ENCODE results near the gene GPR39.

The GPR39 gene

GRCh38 chr2:132416723-132417395 is at the start of gene GPR39:
Gene GPR39 (plus strand): TSS chr2:132416805.
- no peak within 1 kb of the TSS for H3K27ac ChIP-seq
- H3K27me3 ChIP-seq (ENCODE audit: insufficient read depth, low read depth), result no peaks in the 10 kb centered on the region
- peaks cover 3% of the 10 kb centered on the region for H3K4me1 ChIP-seq (ENCODE audit: low read depth, poor library complexity, severe bottlenecking)
- no peak within 1 kb of the TSS; the same call in 1 of the 2 replicates for H3K9ac ChIP-seq
- TF ChIP-seq, protein P1, sequence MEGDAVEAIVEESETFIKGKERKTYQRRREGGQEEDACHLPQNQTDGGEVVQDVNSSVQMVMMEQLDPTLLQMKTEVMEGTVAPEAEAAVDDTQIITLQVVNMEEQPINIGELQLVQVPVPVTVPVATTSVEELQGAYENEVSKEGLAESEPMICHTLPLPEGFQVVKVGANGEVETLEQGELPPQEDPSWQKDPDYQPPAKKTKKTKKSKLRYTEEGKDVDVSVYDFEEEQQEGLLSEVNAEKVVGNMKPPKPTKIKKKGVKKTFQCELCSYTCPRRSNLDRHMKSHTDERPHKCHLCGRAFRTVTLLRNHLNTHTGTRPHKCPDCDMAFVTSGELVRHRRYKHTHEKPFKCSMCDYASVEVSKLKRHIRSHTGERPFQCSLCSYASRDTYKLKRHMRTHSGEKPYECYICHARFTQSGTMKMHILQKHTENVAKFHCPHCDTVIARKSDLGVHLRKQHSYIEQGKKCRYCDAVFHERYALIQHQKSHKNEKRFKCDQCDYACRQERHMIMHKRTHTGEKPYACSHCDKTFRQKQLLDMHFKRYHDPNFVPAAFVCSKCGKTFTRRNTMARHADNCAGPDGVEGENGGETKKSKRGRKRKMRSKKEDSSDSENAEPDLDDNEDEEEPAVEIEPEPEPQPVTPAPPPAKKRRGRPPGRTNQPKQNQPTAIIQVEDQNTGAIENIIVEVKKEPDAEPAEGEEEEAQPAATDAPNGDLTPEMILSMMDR (conservative IDR thresholded peaks at IDR 0.05; ENCODE audit: low read depth, low read length), result no peak
- H3K4me2 ChIP-seq, result no peak within 1 kb of the TSS
- no peak within 1 kb of the TSS for H2AFZ ChIP-seq (ENCODE audit: low read depth)
- H3K79me2 ChIP-seq (ENCODE audit: insufficient read depth, low read depth), result no peaks in the 10 kb centered on the region
- H4K20me1 ChIP-seq (ENCODE audit: insufficient read depth), result no peaks in the 10 kb centered on the region
- H3K4me3 ChIP-seq (IDR thresholded peaks at IDR 0.05; ENCODE audit: insufficient read depth, low read depth, low read length), result no peak within 1 kb of the TSS
- H3K36me3 ChIP-seq (ENCODE audit: insufficient read depth), result no peaks in the 10 kb centered on the region

GRCh38 chr2:132368191-132368590 is 48.4 kb upstream of the GPR39 start:
- Histone ChIP-seq H3K4me3 (IDR thresholded peaks at IDR 0.05; ENCODE audit: insufficient read depth, low read depth, low read length) (no peak overlapping the region), H4K20me1 (ENCODE audit: insufficient read depth) (no peaks in the 10 kb centered on the region), H3K36me3 (ENCODE audit: insufficient read depth) (no peaks in the 10 kb centered on the region), H3K27me3 (ENCODE audit: insufficient read depth, low read depth) (no peaks in the 10 kb centered on the region), H3K9ac (no peak overlapping the region), H3K4me1 (ENCODE audit: low read depth, poor library complexity, severe bottlenecking) (no peaks in the 10 kb centered on the region), H3K79me2 (ENCODE audit: insufficient read depth, low read depth) (no peaks in the 10 kb centered on the region), H3K27ac (no peak overlapping the region), H3K4me2 (no peak overlapping the region), H2AFZ (ENCODE audit: low read depth) (no peak overlapping the region)
- TF ChIP-seq, protein P1 (conservative IDR thresholded peaks at IDR 0.05; ENCODE audit: low read depth, low read length), result no peak

- H3K27ac ChIP-seq, result no peak overlapping the region
- TF ChIP-seq, protein P1 (conservative IDR thresholded peaks at IDR 0.05; ENCODE audit: low read depth, low read length), result no peak
- no peaks in the 10 kb centered on the region for H3K4me1 ChIP-seq (ENCODE audit: low read depth, poor library complexity, severe bottlenecking)
- no peaks in the 10 kb centered on the region for H3K36me3 ChIP-seq (ENCODE audit: insufficient read depth)
- H3K27me3 ChIP-seq (ENCODE audit: insufficient read depth, low read depth), result no peaks in the 10 kb centered on the region
- no peak overlapping the region for H3K4me2 ChIP-seq
- H3K79me2 ChIP-seq (ENCODE audit: insufficient read depth, low read depth), result no peaks in the 10 kb centered on the region
- H3K9ac ChIP-seq, result no peak overlapping the region
- H2AFZ ChIP-seq (ENCODE audit: low read depth), result no peak overlapping the region
- H4K20me1 ChIP-seq (ENCODE audit: insufficient read depth), result no peaks in the 10 kb centered on the region
- no peak overlapping the region for H3K4me3 ChIP-seq (IDR thresholded peaks at IDR 0.05; ENCODE audit: insufficient read depth, low read depth, low read length)
Measured at GRCh38 chr2:132372276-132372675, 44.3 kb upstream of the GPR39 start.

GRCh38 chr2:132373391-132374135 is 43.0 kb upstream of the GPR39 start:
- H4K20me1 ChIP-seq (ENCODE audit: insufficient read depth), result no peaks in the 10 kb centered on the region
- TF ChIP-seq, protein P1 (conservative IDR thresholded peaks at IDR 0.05; ENCODE audit: low read depth, low read length), result no peak
- no peaks in the 10 kb centered on the region for H3K36me3 ChIP-seq (ENCODE audit: insufficient read depth)
- no peak overlapping the region for H3K4me3 ChIP-seq (IDR thresholded peaks at IDR 0.05; ENCODE audit: insufficient read depth, low read depth, low read length)
- H3K4me1 ChIP-seq (ENCODE audit: low read depth, poor library complexity, severe bottlenecking), result no peaks in the 10 kb centered on the region
- H3K9ac ChIP-seq, result no peak overlapping the region
- H2AFZ ChIP-seq (ENCODE audit: low read depth), result no peak overlapping the region
- no peak overlapping the region for H3K4me2 ChIP-seq
- H3K27ac ChIP-seq, result no peak overlapping the region
- H3K27me3 ChIP-seq (ENCODE audit: insufficient read depth, low read depth), result no peaks in the 10 kb centered on the region
- H3K79me2 ChIP-seq (ENCODE audit: insufficient read depth, low read depth), result no peaks in the 10 kb centered on the region
